Activated CD4-positive, alpha-beta T cell treated with anti-CD3 and anti-CD28 coated beads, Interleukin-2, Interleukin-6, amounts not matched to agents 100 ng/mL and 50 ng/mL, durations not matched to agents 16 hours and 8 hours (primary cell): Measurements from ENCODE around the gene LMO3.

Source experiments
- DNase-seq: peaks from one replicate; pipeline ENCODE4 v3.0.0-alpha.2; 2020

LMO3 gene

DNA sequence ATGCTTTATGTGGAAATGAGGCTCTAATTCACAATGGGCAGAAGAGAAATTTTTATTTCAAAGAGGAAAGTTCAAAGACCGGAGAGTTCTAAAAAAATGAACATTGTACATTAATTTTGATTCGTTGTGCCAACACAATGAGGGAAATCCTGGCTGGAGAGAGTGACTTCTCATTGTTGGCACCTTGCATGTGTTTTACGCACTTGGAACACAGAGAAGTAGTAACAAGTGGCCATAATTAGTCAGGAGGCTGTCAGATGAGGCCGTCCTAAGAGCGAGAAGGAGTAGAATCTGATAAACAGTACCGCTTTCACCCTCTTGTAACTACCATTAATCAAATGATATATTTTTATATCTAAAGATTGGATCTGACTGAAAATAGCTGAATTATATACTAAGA is 6.9 kb downstream of the LMO3 start:
- DNase-seq = no peak

DNA sequence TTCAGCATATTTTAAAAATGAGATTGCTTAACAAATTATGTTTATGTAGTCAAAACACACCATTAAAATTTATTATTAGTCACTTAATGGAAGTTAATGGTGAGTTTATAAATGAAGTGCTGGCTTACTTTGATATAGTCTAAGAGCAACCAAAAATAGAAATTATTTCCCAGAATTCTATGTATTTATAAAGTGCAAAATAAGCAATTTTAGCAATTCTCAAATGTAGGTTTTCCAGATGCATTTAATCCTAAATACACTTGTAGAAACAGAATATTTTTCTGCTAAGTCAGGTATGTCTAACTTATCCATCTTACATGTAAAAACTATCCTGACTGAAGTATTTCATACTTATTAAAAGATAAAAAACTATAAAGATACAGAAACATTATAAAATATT is 11.2 kb downstream of the LMO3 start:
- no peak for DNase-seq

DNA sequence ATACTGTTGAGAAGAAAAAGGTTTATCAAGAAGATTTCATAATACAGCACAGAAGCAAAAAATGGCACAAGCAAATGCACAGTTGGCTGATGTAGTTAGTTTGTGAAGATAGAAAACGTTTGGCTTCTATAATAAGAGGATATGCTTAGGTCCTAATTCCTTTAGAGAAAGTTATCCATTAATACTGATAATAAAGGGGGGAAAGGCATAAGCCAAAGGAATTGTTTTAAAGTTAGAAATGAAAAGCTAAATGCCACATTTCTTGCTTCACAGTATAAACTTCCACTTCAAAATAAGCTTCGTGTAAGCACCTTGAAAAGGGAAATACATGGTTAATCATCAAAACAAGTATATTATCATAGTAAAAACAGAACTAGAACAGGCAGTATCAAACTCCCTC is 12.4 kb downstream of the LMO3 start:
- DNase-seq = no peak

DNA sequence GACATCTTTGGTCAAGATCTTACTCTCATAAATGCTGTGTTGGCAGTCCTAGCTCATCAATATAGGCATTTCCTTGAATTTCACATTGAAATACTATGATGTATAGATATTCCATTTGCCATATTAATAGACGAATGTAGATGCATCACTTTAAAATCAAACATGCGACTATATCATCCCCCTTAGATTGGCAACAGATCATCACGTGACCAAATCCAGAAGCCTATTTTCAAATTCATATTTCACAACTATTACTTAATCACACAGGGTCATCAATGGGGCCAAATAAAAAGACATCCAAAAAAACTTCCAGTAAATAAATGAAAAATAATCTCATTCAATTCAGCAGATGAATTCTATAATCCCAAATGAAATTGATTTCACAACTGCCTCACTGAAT is 15.3 kb downstream of the LMO3 start:
- no peak for DNase-seq

DNA sequence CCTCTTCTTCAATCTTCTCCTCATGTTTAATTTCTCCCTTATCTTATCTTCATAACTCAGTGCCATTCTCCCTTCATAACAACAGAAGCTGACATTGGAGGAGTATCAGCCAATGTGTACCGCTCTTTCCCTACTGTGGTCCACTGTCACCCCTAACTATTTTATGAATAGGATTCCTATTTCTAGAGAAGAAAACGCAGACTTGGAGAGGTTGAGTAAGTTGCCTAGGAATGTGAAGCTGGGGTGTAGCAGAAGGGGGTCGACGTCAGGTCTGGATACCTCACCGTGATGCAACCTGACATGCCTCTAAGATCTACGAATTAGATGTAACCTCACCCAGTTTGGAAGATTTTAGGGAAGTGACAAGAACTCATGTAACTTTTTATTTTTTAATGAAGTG is 17.1 kb downstream of the LMO3 start:
- no peak for DNase-seq

DNA sequence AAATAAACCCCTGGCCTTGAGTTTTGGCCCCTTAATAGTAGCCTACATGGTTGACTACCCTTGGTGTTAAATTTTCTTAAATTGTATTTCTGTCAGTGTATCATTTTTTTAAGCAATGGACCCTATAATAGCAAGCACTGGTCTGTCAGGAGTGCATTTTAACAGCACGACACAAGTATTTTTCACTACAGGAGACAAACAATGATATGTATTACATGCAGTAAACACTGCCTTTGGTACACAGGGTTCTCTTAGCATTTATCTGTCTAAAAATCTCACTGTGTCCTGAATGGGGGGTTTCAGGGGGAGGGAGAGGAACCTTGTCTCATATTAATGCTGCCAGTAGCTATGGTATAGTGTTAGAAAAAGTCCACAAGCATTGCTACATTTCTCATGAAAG is 18.4 kb downstream of the LMO3 start:
- DNase-seq = no peak

DNA sequence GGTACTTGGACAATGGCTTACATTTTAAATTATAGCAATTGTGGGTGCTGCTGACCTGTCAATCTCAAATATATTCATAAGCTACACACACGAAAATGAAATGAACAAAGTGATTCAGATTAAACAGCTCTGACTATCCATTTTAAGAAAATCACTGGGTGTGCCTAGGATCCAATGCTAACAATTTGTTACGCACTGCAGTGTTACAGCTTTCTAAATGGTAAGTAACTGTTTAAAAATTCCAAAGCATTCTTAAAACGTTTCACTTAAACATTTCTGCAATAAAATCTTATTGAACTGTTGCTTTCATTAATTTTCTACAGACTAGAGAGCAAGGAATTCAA is 18.9 kb downstream of the LMO3 start:
- DNase-seq = no peak

DNA sequence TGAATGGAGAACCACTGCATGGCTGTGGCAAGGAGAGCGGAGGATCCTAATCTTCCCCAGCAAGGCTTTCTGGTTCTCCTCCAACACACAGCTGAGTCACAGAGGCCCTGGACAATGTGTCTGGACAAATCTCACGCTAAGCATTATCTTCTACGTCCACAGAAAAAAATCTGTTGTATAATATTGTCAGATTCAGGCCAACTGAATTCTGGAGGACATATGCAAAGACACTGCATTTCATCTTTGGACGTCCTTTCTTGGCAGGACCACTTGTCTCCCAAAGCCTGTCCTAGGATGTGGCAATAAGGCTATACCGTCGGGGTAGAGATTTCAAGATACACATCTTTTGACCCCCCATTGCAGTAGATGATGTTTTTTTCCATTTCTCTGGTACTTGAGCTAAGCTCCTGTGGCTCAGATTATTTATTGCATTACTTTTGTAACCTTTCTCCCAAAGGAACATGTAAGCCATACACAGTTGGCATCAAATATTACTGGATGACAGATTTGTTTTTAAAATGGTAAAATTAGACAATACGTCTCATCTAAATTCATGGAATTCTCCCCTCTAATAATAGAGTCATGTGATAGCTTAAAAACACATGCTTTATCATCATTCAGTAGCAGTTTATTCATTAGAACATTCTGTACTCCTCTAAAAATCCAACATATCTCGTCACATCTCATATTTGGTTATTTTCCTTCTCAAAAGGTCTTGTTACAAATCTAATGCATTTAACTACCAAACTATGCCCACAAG is 19.4 kb downstream of the LMO3 start:
- no peak for DNase-seq

DNA sequence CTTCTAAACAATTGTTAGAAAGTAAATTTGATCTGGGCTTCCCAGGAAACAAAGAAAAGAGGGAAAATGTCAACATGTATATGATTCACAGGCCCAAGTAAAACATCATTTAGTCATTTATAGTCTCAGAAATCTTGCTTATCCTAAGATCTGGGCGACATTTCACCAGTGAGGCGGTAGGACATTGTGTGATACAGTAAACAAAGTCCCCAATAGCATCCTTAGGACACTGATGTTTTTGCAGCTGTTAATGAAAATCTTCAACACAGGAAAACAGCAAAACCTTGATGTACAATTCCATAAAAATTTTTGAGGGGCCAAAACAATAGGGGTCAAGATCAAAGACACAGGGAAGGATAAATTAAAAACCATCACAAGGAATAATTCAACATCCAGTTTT is 20.2 kb downstream of the LMO3 start:
- no peak for DNase-seq

DNA sequence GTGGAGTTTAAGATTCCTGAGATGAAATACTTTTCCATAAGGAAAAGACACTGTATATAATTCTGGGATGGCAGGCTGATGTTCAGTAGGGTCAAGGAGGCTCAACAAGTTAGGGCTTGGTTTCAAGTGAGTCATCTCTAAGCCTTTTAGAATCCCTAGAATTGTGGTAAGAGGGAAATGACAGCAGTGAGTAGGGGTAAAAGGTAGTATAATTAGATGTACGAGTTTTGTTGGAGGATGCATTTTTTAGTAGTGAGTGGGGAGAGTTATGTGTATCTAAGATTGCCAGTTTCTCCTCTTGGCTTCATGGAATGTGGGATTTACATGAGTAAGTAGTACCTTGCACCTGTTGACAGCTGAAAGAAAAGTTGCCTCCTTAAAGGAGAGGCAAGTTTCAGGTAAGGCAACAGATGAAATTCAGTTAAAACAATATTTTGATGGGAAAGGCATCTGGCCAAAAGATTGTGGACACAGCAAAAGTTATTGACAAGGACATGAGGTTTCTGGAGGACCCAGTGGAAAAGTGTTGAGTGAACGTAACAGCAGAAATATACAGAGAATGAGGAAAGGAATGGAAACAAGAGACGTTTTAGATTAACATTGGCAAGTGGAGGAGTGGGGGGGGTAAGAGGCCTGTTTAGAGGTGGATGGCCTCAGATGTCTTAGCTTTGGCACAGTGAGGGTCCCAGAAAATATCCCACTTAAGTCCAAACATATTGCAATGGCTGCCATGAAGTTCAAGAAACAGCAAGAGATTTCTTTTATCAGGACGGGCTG is 21.8 kb downstream of the LMO3 start:
- DNase-seq = no peak

DNA sequence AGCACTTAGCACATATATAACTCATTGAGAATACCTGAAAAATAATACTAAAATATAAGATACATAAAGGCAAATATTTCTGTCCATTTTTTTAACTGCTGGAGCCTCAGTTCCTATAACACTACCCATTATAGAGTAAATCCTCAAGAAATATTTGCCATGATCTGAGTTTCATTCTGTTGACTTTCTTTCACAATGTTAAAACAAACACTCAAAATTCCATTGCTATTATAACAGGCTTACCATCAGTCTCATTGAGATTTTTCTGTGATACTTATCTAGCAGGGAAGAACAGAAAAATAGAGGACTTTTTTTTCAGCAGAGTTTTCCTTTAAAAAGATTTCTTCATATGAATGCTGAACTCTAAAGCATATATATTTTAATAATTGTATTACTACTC is 24.5 kb downstream of the LMO3 start:
- DNase-seq = no peak

DNA sequence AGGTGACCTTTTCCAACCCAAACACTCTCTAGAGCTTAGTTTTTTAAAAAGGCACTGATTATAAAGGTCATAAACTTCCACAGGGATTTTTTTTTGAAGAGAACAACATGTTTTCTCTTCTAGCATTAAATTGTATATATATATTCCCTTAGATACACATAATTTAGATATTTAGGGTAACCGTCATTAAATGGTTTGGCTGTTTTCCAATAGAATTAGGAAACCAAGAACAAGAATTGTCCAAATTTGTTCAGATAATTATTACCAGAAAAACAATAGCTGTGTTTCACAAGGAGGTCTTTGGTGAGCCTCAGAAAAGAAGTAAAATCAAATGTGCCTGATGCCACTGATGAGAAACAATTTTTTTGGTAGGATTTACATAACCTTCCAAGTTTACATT is 26.9 kb downstream of the LMO3 start:
- DNase-seq = no peak

DNA sequence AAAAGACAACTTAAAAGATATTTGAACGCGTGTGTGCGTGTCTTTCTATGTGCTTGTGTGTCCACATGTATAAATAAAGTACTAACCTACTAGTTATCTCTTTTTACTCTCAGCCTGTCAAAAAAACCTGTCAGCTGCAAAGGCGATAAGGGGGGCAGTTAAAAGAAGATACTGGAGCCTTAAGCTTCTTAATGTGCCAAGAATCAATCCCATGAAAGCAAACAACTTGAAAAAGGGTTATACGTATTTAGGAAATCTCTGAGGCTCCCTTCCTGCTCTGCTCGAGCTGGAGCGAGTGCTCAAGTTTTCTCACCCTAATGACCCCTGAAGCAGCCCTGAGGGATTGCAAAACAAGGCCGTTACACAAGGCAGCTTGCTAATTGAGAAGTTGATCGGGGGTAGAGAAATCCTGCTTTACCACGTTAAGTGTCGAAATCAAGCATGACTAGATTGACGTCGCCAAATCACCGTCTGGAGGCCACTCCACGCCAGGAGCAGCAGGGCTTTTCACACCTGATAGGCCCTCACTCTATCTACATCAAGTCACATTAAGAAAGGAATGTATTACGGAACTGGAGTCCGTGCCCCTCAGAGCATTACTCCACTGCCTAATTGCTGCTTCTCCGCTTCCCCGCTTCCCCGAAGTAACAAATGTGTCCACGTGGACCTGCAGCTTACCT is 32.4 kb downstream of the LMO3 start:
- DNase-seq = no peak

DNA sequence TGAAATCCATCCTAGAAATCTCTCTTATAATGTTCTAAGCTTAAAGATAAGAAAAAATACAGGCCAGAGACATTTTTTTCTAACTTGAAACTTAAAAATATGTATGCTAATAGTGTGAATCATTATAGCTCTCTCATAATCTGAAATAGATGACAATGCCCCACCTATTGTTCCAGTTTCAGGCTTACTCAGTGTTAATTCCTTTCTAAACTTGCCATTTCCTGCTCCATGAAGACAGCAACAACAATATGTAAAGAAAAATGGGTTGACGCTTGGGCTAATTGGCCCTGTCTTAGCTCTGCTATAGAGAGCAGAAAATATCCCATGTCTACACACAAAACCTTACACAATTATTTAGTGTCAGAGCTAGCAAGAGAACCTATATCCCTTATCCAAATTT is 37.1 kb downstream of the LMO3 start:
- peak; percentile 1 for DNase-seq

DNA sequence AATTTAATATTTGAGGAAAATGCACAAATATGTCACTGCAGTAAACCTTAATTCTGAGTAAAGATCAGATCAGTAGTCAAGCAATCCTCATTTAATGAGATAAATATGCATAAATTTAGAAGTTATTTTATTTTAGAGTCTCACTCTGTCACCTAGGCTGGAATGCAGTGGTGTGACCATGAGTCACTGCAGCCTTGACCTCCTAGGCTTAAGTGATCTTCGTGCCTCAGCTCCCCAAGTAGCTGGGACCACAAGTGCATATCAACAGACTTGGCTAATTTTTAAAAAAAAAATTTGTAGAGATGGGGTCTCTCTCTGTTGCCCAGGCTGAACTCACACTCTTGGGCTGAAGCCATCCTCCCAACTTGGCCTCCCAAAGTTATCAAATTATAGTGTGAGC is 41.3 kb downstream of the LMO3 start:
- DNase-seq = no peak

DNA sequence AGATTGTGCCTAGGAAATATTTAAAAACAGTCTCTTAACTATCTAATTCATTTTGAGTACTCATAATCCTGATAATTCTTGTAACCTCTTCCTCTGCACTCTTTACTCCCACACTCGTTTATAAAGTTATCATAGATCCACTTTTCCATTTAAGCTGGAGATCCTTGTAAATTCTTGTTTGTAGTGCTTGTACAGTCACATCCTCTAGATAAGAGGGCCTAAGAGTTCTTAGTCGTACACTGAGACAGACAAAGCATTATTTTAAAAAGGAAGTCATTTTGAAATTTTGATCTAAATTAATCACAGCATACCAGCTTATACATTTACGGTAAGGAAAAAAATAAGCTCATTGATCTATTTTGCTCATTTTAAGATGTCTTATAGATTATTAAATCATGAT is 42.5 kb downstream of the LMO3 start:
- DNase-seq = no peak

DNA sequence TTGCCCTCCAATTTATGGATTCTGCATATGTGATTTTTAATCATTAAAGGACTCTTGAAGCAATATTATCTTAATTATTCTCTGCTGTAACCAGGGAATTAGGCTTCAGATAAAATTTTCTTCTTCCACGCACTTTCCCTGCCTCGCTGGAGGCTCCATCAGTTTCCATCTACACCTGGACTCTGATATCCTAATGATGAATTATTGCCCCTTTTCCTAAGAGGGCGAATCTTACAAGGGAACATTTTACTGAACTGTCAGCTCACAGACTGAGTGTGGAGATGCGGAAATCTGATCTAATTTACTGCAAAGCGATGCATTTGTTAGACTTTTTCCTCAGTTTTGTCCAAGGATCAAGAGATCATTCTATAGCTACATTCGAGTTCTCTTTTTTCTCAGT is 43.0 kb downstream of the LMO3 start:
- DNase-seq = no peak

DNA sequence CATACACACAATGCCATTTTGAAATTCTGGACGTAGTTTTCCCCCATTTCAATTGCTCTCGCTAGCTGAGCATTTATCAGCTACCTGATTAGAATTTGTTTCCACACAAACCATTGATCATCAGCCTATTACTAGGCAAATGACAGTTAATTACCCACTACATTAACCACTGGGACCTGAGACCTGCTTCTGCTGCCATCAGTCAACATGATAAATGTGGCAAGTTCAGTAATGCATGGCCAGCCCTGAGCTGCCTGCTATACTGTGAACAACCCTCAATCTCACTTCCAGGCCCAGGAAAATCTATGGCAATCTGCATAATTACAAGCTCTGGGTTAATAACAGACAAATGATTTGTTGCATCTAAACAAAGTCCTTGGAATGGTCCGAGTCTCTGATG is 43.5 kb downstream of the LMO3 start:
- no peak for DNase-seq

DNA sequence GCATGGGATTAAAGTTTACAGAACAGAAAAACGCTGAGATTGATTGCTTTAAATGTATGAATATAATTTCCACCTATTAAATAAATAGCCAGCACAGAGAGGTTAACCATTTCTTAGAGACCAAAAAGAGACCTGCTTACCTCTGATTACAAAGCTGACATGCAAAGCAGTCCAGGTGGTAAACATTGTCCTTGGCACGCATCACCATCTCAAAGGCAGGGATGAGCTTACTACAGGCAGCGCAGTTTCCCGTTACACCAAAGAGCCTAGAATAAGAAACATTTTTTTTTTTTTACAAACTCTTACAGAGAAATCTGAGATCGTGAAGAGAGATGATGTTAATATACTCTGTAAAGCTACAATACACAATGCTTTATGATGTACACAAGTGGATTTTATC is 45.7 kb downstream of the LMO3 start:
- DNase-seq = no peak

DNA sequence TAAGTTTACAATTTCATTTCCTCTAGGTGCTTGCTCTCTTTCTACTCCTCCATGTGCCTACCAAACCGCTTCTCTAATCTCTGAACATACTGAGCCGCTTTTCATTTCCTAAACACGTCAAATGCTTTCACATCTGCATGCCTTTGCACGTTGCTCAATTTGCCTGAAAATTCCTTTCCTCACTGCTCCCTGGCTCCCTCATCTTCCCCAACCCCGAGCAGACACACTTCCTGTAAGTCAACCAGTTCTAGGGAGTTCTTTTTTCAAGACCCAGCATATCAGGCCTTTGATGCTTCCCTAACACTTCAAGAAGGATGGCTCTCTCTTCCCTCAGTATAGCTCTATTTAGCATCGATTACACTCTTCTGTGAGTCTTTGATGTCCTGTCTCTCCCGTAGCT is 50.3 kb downstream of the LMO3 start:
- no peak for DNase-seq

DNA sequence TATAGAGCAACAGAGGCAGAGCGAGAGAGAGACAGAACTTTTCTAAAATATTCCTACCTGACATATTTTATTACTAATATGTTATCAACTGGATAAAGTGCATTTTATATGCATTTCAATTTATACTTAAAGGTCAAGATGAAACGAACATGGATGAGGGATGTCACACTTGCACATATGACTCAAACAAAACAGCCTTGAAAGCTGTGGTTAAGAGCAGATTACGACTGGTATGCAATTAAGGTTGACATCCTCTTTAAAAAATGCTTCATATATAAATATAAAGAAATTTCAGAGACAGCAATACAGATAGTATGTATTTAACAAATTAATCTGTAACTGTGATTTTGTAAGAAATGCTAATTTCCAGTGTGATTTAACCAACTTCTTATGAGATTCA is 52.5 kb downstream of the LMO3 start:
- no peak for DNase-seq

DNA sequence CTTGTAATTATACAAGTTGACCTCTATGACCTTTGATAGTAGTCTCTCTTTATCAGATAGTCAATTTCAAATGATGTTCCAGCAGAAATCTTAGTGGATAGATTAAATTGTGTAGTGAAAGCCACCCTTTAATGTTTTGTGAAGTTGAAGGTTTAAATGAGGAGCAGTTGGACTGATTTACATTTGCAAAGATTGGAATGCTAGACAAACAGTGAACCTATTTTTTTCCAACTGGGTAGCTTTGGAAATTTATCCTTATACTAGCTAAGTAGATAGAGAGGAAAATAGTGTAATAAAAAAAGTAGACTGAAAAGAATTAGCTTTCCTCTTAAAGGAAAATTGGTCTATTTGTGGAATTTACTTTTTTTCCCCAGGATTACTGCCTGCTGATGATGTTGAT is 53.7 kb downstream of the LMO3 start:
- no peak for DNase-seq

DNA sequence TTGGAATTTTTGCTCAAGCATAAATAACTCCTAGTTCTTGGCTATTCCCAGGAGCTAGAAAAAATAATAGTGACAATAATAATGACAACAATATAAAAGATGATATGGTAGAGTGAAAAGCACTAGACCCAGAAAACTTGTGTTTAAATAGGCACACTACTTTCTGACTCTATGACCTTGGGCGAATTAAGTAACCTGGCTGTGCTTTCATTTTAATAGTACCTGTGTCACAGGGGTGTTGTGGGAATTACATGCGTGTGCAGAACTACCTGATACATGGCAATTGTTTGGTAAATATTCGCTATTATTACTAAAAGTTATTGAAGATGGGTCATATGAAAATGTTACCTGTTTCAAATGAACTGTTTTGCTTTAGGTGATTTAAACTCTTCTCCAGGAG is 60.1 kb downstream of the LMO3 start:
- DNase-seq = no peak

DNA sequence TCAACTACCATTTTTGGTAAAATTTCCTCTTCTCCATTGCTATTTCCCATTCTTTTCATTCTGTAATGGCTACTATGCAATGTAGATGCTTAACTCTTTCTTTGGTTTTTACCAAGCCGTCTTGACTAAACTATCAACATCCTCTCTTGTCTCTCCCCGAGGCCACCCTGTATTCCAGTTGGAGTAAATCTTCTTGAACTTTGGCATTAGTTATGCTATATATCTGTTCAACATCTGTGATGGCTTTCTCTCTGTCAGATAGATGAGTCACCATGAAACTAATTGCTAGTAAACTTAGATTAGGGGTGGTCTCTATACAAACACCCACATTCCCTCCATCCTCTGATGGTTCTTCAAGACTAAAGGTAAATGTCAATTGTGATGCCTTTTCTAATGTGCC is 63.4 kb downstream of the LMO3 start:
- no peak for DNase-seq
